Astrocyte (in vitro differentiated cells and primary cell): ENCODE measurements around the gene ZBED1. TPM values are rescaled to one million over a fixed set of nuclear protein-coding genes. Genes with fewer than 3 reads are reported as not detected.

Experiments used
- DNase-seq: peaks from one replicate; pipeline ENCODE4 v3.0.0-alpha.2; 2010; ENCODE audit warnings: low read depth
- FAIRE-seq: peaks from 2 replicates; lab custom pipeline; 2011; peaks lifted over from hg19 to GRCh38; lab: Jason Lieb, UNC
- H2AFZ ChIP-seq: 2 replicates; pipeline ENCODE4 v1.6.0; 2012; ENCODE audit warnings: low read depth, low read length, inconsistent platforms
- H3K27ac ChIP-seq: 2 replicates; pipeline ENCODE4 v1.5.1; 2011; ENCODE audit warnings: low read depth, low read length, inconsistent platforms
- H3K27me3 ChIP-seq: 2 replicates; pipeline ENCODE4 v1.6.0; 2011; ENCODE audit warnings: low read length, inconsistent platforms; ENCODE audit not compliant: insufficient read depth
- H3K36me3 ChIP-seq: 2 replicates; pipeline ENCODE4 v1.5.1; 2011; ENCODE audit warnings: low read length, inconsistent platforms; ENCODE audit not compliant: insufficient read depth
- H3K4me1 ChIP-seq: 2 replicates; pipeline ENCODE4 v1.5.1; 2011; ENCODE audit warnings: low read length, inconsistent platforms; ENCODE audit not compliant: insufficient read depth
- H3K4me2 ChIP-seq: 2 replicates; pipeline ENCODE4 v1.6.0; 2012; ENCODE audit warnings: low read length, inconsistent platforms
- H3K4me3 ChIP-seq: 2 replicates; pipeline ENCODE4 v1.5.1; 2011; ENCODE audit warnings: low read depth, mild to moderate bottlenecking, low read length, inconsistent platforms; ENCODE audit not compliant: insufficient read depth
- H3K79me2 ChIP-seq: 2 replicates; pipeline ENCODE4 v1.6.0; 2012; ENCODE audit warnings: mild to moderate bottlenecking, low read length, inconsistent platforms; ENCODE audit not compliant: insufficient read depth
- H3K9ac ChIP-seq: 2 replicates; pipeline ENCODE4 v1.6.0; 2012; ENCODE audit warnings: mild to moderate bottlenecking, low read length, inconsistent platforms
- H3K9me3 ChIP-seq: 2 replicates; pipeline ENCODE4 v1.5.1; 2012; ENCODE audit warnings: low read depth, mild to moderate bottlenecking, low read length, inconsistent platforms; ENCODE audit not compliant: insufficient read depth
- H4K20me1 ChIP-seq: 2 replicates; pipeline ENCODE4 v1.6.0; 2012; ENCODE audit warnings: low read length, inconsistent platforms; ENCODE audit not compliant: insufficient read depth
- H3K27ac Mint-ChIP-seq: one replicate; pipeline ENCODE4 v1.8.0; 2021; ENCODE audit warnings: mild to moderate bottlenecking, mixed read lengths; ENCODE audit not compliant: unreplicated experiment
- H3K27me3 Mint-ChIP-seq: one replicate; pipeline ENCODE4 v1.8.0; 2021; ENCODE audit warnings: low read depth, mixed read lengths; ENCODE audit not compliant: unreplicated experiment
- H3K36me3 Mint-ChIP-seq: one replicate; pipeline ENCODE4 v1.8.0; 2021; ENCODE audit warnings: low read depth, mixed read lengths; ENCODE audit not compliant: unreplicated experiment
- H3K4me1 Mint-ChIP-seq: one replicate; pipeline ENCODE4 v1.8.0; 2021; ENCODE audit warnings: low read depth, mixed read lengths; ENCODE audit not compliant: unreplicated experiment
- H3K4me3 Mint-ChIP-seq: one replicate; pipeline ENCODE4 v1.8.0; 2021; ENCODE audit warnings: mild to moderate bottlenecking, moderate library complexity, mixed read lengths; ENCODE audit not compliant: unreplicated experiment
- H3K9me3 Mint-ChIP-seq: one replicate; pipeline ENCODE4 v1.8.0; 2021; ENCODE audit warnings: mild to moderate bottlenecking, mixed read lengths; ENCODE audit not compliant: unreplicated experiment
- EZH2 ChIP-seq: IDR thresholded peaks from 2 replicates; pipeline ENCODE4 v1.6.1; 2012; ENCODE audit warnings: mild to moderate bottlenecking, low read length, inconsistent platforms; ENCODE audit not compliant: insufficient read depth
- total RNA-seq: library from RNA; stranded (reverse); gene quantifications from 2 replicates; pipeline ENCODE4 v1.2.1, GENCODE V29; 2021
- TF ChIP-seq, protein P1 (sequence below): IDR thresholded peaks from 2 replicates; pipeline ENCODE4 v1.5.1; 2011; ENCODE audit warnings: low read depth, mild to moderate bottlenecking, inconsistent platforms, low read length, moderate library complexity; ENCODE audit not compliant: insufficient read depth

ZBED1 gene
- total RNA-seq, 1 donor from 2014 or later: 19.9 TPM

GRCh38 chrX:2442694-2443093 lies 58.1 kb downstream of the ZBED1 start:
- peaks cover 14% of the 10 kb centered on the region for H3K9me3 Mint-ChIP-seq
- no peak for FAIRE-seq

DNA sequence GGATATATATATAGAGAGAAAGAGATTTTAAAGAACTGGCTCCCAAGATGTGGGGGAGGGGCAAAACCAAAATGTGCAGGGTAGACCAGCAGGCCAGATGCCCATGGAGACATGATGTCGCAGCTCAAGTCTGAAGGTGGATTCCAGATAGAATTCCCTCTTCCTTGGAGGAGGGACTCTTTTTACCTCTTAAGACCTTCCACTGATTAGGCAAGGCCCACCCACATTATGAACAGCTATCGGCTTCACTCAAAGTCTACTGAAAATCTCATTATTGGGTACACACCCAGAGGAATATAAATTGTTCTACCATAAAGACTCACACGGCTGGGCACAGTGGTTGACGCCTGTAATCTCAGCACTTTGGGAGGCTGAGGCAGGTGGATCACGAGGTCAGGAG lies 59.3 kb downstream of the ZBED1 start:
- H2AFZ ChIP-seq: no peak overlapping the region
- TF ChIP-seq, protein P1, sequence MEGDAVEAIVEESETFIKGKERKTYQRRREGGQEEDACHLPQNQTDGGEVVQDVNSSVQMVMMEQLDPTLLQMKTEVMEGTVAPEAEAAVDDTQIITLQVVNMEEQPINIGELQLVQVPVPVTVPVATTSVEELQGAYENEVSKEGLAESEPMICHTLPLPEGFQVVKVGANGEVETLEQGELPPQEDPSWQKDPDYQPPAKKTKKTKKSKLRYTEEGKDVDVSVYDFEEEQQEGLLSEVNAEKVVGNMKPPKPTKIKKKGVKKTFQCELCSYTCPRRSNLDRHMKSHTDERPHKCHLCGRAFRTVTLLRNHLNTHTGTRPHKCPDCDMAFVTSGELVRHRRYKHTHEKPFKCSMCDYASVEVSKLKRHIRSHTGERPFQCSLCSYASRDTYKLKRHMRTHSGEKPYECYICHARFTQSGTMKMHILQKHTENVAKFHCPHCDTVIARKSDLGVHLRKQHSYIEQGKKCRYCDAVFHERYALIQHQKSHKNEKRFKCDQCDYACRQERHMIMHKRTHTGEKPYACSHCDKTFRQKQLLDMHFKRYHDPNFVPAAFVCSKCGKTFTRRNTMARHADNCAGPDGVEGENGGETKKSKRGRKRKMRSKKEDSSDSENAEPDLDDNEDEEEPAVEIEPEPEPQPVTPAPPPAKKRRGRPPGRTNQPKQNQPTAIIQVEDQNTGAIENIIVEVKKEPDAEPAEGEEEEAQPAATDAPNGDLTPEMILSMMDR: no peak
- TF ChIP-seq EZH2: no peak
- peaks cover 3% of the 10 kb centered on the region for H3K9me3 ChIP-seq
- peaks cover 14% of the 10 kb centered on the region for H3K9me3 Mint-ChIP-seq
- H4K20me1 ChIP-seq: peaks cover 7% of the 10 kb centered on the region
- no peak overlapping the region for H3K27ac ChIP-seq
- H3K4me1 Mint-ChIP-seq: peaks cover 2% of the 10 kb centered on the region
- H3K4me3 ChIP-seq: no peak overlapping the region
- H3K27me3 ChIP-seq: no peaks in the 10 kb centered on the region
- H3K79me2 ChIP-seq: peaks cover 12% of the 10 kb centered on the region
- H3K9ac ChIP-seq: no peak overlapping the region
- peaks cover 23% of the 10 kb centered on the region for H3K36me3 Mint-ChIP-seq
- DNase-seq (no peak), FAIRE-seq (no peak)
- H3K27me3 Mint-ChIP-seq: no peaks in the 10 kb centered on the region
- H3K27ac Mint-ChIP-seq: no peak overlapping the region
- no peak overlapping the region for H3K4me3 Mint-ChIP-seq
- H3K4me2 ChIP-seq: no peak overlapping the region
- no peaks in the 10 kb centered on the region for H3K4me1 ChIP-seq
- H3K36me3 ChIP-seq: peaks cover 6% of the 10 kb centered on the region

More at GRCh38 chrX:2442694-2443093, 58.1 kb downstream of the ZBED1 start:
- Histone ChIP-seq H4K20me1 (peaks cover 12% of the 10 kb centered on the region), H2AFZ (no peak overlapping the region), H3K36me3 (peaks cover 6% of the 10 kb centered on the region), H3K27ac (no peak overlapping the region), H3K79me2 (peaks cover 20% of the 10 kb centered on the region), H3K4me1 (no peaks in the 10 kb centered on the region), H3K27me3 (no peaks in the 10 kb centered on the region), H3K4me2 (no peak overlapping the region), H3K9me3 (peaks cover 3% of the 10 kb centered on the region), H3K4me3 (no peak overlapping the region), H3K9ac (no peak overlapping the region)
- TF ChIP-seq EZH2: no peak
- TF ChIP-seq, protein P1: no peak
- H3K27ac Mint-ChIP-seq: no peak overlapping the region
- peaks cover 2% of the 10 kb centered on the region for H3K4me1 Mint-ChIP-seq
- peaks cover 32% of the 10 kb centered on the region for H3K36me3 Mint-ChIP-seq
- H3K4me3 Mint-ChIP-seq: no peak overlapping the region
- H3K27me3 Mint-ChIP-seq: no peaks in the 10 kb centered on the region
- no peak for DNase-seq

GRCh38 chrX:2439613-2440012 lies 61.2 kb downstream of the ZBED1 start:
- Histone ChIP-seq H3K27ac (no peak overlapping the region), H3K9me3 (peaks cover 3% of the 10 kb centered on the region), H3K4me3 (no peak overlapping the region), H3K9ac (no peak overlapping the region), H3K79me2 (no peaks in the 10 kb centered on the region), H3K4me2 (no peak overlapping the region), H2AFZ (no peak overlapping the region), H3K4me1 (no peaks in the 10 kb centered on the region), H3K27me3 (no peaks in the 10 kb centered on the region), H4K20me1 (no peaks in the 10 kb centered on the region), H3K36me3 (peaks cover 6% of the 10 kb centered on the region)
- Mint-ChIP-seq H3K4me3 (no peak overlapping the region), H3K36me3 (peaks cover 24% of the 10 kb centered on the region), H3K9me3 (peaks cover 14% of the 10 kb centered on the region), H3K27ac (no peak overlapping the region), H3K27me3 (no peaks in the 10 kb centered on the region), H3K4me1 (peaks cover 2% of the 10 kb centered on the region)
- DNase-seq (no peak), FAIRE-seq (no peak)
- TF ChIP-seq, protein P1: no peak
- no peak for TF ChIP-seq EZH2
